ENCODE measurements around the gene SLC33A1. TPM values are rescaled to one million over a fixed set of nuclear protein-coding genes. Genes with fewer than 3 reads are reported as not detected.

SLC33A1 gene
- total and polyA plus RNA-seq, 2 of the 13 experiments (the other 11 are each of a cell fraction or from before 2014, with no cell fraction given) = 20.0 to 32.1 TPM

DNA sequence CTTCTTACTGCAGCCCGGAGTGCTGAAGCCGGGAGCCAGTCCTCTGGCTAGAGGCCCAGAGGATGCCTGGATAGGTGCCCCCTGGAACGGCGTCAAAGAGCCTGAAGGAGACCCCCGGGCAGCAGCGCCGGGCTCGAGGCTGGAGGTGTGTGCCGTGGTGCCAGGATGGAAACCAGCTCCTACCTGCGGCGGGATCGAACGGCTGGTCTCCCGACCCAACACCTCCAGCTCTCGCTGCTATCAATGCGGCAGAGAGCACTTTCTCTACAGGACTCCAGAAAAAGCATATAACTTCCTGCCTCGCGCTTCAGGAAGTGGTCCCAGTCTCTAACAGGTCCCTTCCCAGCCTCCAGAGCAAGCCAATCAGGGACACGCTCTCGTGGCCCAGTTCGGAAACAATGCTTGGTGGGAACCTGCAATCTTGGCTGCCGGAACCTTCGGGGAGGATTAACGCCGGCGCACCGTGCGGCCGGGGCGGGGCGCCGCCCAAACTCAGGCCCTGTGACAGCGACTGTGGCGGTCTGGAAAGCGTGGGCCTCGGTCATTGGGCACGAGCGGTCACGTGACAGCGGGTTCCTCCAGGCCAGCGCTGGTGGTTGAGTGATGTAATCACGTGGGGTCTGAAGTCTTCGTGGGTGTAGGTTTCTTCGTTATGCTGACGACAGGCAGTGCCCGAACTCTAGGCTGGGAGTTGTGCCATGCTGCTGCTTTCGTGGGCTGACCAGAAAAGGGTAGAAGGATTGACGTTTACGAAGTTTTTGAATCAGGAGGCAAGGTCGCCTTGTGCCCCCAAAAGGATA lies at the start of gene SLC33A1 (continued):
- TF ChIP-seq, protein P1, sequence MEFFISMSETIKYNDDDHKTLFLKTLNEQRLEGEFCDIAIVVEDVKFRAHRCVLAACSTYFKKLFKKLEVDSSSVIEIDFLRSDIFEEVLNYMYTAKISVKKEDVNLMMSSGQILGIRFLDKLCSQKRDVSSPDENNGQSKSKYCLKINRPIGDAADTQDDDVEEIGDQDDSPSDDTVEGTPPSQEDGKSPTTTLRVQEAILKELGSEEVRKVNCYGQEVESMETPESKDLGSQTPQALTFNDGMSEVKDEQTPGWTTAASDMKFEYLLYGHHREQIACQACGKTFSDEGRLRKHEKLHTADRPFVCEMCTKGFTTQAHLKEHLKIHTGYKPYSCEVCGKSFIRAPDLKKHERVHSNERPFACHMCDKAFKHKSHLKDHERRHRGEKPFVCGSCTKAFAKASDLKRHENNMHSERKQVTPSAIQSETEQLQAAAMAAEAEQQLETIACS (CRISPR knock-in tag; IDR thresholded peaks at IDR 0.05) = no peak
- TF ChIP-seq, protein P2, sequence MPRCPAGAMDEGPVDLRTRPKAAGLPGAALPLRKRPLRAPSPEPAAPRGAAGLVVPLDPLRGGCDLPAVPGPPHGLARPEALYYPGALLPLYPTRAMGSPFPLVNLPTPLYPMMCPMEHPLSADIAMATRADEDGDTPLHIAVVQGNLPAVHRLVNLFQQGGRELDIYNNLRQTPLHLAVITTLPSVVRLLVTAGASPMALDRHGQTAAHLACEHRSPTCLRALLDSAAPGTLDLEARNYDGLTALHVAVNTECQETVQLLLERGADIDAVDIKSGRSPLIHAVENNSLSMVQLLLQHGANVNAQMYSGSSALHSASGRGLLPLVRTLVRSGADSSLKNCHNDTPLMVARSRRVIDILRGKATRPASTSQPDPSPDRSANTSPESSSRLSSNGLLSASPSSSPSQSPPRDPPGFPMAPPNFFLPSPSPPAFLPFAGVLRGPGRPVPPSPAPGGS (CRISPR knock-in tag; IDR thresholded peaks at IDR 0.05) = peak; percentile 25; the same call in 1 of the 2 replicates
- peak; percentile 57 for TF ChIP-seq AGO1 (IDR thresholded peaks at IDR 0.05; ENCODE audit: low read depth, low read length, poor library complexity, severe bottlenecking)
- peak; percentile 97 for TF ChIP-seq NFYC (CRISPR knock-in tag; IDR thresholded peaks at IDR 0.05)
- TF ChIP-seq RORA (CRISPR knock-in tag; IDR thresholded peaks at IDR 0.05) = no peak
- TF ChIP-seq ZNF605 (CRISPR knock-in tag; IDR thresholded peaks at IDR 0.05) = peak; percentile 94
- TF ChIP-seq FOSL2 (CRISPR knock-in tag; IDR thresholded peaks at IDR 0.05) = peak; percentile 74; the same call in 1 of the 2 replicates
- TF ChIP-seq, protein P3, sequence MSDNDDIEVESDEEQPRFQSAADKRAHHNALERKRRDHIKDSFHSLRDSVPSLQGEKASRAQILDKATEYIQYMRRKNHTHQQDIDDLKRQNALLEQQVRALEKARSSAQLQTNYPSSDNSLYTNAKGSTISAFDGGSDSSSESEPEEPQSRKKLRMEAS (IDR thresholded peaks at IDR 0.05) = peak; percentile 96
- peak; percentile 88 for TF ChIP-seq ZNF747 (CRISPR knock-in tag; IDR thresholded peaks at IDR 0.05; ENCODE audit: borderline replicate concordance)
- TF ChIP-seq, protein P4, sequence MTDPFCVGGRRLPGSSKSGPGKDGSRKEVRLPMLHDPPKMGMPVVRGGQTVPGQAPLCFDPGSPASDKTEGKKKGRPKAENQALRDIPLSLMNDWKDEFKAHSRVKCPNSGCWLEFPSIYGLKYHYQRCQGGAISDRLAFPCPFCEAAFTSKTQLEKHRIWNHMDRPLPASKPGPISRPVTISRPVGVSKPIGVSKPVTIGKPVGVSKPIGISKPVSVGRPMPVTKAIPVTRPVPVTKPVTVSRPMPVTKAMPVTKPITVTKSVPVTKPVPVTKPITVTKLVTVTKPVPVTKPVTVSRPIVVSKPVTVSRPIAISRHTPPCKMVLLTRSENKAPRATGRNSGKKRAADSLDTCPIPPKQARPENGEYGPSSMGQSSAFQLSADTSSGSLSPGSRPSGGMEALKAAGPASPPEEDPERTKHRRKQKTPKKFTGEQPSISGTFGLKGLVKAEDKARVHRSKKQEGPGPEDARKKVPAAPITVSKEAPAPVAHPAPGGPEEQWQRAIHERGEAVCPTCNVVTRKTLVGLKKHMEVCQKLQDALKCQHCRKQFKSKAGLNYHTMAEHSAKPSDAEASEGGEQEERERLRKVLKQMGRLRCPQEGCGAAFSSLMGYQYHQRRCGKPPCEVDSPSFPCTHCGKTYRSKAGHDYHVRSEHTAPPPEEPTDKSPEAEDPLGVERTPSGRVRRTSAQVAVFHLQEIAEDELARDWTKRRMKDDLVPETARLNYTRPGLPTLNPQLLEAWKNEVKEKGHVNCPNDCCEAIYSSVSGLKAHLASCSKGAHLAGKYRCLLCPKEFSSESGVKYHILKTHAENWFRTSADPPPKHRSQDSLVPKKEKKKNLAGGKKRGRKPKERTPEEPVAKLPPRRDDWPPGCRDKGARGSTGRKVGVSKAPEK (CRISPR knock-in tag; IDR thresholded peaks at IDR 0.05; ENCODE audit: borderline replicate concordance) = peak; percentile 44; the same call in 1 of the 2 replicates
- peak; percentile 96 for TF ChIP-seq ZNF749 (CRISPR knock-in tag; IDR thresholded peaks at IDR 0.05; ENCODE audit: borderline replicate concordance)
- TF ChIP-seq, protein P5, sequence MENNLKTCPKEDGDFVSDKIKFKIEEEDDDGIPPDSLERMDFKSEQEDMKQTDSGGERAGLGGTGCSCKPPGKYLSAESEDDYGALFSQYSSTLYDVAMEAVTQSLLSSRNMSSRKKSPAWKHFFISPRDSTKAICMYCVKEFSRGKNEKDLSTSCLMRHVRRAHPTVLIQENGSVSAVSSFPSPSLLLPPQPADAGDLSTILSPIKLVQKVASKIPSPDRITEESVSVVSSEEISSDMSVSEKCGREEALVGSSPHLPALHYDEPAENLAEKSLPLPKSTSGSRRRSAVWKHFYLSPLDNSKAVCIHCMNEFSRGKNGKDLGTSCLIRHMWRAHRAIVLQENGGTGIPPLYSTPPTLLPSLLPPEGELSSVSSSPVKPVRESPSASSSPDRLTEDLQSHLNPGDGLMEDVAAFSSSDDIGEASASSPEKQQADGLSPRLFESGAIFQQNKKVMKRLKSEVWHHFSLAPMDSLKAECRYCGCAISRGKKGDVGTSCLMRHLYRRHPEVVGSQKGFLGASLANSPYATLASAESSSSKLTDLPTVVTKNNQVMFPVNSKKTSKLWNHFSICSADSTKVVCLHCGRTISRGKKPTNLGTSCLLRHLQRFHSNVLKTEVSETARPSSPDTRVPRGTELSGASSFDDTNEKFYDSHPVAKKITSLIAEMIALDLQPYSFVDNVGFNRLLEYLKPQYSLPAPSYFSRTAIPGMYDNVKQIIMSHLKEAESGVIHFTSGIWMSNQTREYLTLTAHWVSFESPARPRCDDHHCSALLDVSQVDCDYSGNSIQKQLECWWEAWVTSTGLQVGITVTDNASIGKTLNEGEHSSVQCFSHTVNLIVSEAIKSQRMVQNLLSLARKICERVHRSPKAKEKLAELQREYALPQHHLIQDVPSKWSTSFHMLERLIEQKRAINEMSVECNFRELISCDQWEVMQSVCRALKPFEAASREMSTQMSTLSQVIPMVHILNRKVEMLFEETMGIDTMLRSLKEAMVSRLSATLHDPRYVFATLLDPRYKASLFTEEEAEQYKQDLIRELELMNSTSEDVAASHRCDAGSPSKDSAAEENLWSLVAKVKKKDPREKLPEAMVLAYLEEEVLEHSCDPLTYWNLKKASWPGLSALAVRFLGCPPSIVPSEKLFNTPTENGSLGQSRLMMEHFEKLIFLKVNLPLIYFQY (CRISPR knock-in tag; IDR thresholded peaks at IDR 0.05; ENCODE audit: borderline replicate concordance) = peak; percentile 97
- no peak for TF ChIP-seq MATR3 (CRISPR knock-in tag; IDR thresholded peaks at IDR 0.05)
- peak; percentile 66; the same call in 1 of the 2 replicates for TF ChIP-seq ZNF317 (CRISPR knock-in tag; IDR thresholded peaks at IDR 0.05)
- no peak; the same call in 1 of the 2 replicates for TF ChIP-seq ZSCAN22 (CRISPR knock-in tag; IDR thresholded peaks at IDR 0.05)
- TF ChIP-seq, protein P6, sequence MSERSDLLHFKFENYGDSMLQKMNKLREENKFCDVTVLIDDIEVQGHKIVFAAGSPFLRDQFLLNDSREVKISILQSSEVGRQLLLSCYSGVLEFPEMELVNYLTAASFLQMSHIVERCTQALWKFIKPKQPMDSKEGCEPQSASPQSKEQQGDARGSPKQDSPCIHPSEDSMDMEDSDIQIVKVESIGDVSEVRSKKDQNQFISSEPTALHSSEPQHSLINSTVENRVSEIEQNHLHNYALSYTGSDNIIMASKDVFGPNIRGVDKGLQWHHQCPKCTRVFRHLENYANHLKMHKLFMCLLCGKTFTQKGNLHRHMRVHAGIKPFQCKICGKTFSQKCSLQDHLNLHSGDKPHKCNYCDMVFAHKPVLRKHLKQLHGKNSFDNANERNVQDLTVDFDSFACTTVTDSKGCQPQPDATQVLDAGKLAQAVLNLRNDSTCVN (CRISPR knock-in tag; IDR thresholded peaks at IDR 0.05; ENCODE audit: borderline replicate concordance) = peak; percentile 98
